Measurements from ENCODE around the gene SCYGR1.

SCYGR1 gene

DNA sequence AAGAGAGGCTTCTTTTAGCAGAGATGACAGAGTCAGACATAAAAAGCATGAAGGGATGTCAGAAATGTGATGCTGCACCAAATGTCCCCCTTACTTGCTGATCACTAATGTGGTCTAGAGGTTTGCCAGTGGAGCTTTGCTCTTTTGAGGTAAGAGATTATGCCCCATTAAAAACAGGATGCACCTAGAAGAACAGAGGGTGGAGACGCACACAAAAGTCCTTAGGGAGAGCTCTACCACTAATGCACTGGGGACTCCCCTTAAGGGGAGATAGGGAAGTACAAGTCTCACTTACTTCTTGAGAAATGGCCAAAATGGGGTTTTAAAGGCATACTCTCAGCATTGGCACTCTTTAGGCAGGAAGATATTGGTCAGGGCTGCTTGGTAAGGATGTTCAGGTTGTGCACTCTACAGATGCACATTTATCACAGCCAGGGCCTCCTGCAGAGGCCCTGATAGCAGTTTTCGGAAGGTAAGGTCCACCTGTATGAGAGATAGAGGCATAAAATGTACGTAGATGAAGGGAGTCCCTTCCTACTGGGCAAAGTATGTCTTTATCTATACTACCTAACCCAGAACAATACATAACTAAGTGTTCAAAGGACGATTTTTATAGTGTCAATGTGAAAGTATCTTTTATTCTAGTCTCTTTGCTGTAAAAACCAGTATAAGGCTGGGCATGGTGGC, 17.0 kb upstream of the SCYGR1 start:
- Histone ChIP-seq H3K79me2 (ENCODE audit: insufficient read depth, low read depth) (no peaks in the 10 kb centered on the region), H3K4me2 (no peak overlapping the region), H3K27ac (no peak overlapping the region), H3K36me3 (ENCODE audit: insufficient read depth) (no peaks in the 10 kb centered on the region), H4K20me1 (ENCODE audit: insufficient read depth) (no peaks in the 10 kb centered on the region), H3K4me3 (IDR thresholded peaks at IDR 0.05; ENCODE audit: insufficient read depth, low read depth, low read length) (no peak overlapping the region), H3K27me3 (ENCODE audit: insufficient read depth, low read depth) (no peaks in the 10 kb centered on the region), H3K9ac (no peak overlapping the region), H3K4me1 (ENCODE audit: low read depth, poor library complexity, severe bottlenecking) (peaks cover 26% of the 10 kb centered on the region), H2AFZ (ENCODE audit: low read depth) (no peak overlapping the region)
- TF ChIP-seq, protein P1, sequence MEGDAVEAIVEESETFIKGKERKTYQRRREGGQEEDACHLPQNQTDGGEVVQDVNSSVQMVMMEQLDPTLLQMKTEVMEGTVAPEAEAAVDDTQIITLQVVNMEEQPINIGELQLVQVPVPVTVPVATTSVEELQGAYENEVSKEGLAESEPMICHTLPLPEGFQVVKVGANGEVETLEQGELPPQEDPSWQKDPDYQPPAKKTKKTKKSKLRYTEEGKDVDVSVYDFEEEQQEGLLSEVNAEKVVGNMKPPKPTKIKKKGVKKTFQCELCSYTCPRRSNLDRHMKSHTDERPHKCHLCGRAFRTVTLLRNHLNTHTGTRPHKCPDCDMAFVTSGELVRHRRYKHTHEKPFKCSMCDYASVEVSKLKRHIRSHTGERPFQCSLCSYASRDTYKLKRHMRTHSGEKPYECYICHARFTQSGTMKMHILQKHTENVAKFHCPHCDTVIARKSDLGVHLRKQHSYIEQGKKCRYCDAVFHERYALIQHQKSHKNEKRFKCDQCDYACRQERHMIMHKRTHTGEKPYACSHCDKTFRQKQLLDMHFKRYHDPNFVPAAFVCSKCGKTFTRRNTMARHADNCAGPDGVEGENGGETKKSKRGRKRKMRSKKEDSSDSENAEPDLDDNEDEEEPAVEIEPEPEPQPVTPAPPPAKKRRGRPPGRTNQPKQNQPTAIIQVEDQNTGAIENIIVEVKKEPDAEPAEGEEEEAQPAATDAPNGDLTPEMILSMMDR (conservative IDR thresholded peaks at IDR 0.05; ENCODE audit: low read depth, low read length): no peak

- Histone ChIP-seq H3K4me3 (IDR thresholded peaks at IDR 0.05; ENCODE audit: insufficient read depth, low read depth, low read length) (no peak overlapping the region), H4K20me1 (ENCODE audit: insufficient read depth) (no peaks in the 10 kb centered on the region), H3K27ac (no peak overlapping the region), H3K36me3 (ENCODE audit: insufficient read depth) (no peaks in the 10 kb centered on the region), H3K79me2 (ENCODE audit: insufficient read depth, low read depth) (no peaks in the 10 kb centered on the region), H2AFZ (ENCODE audit: low read depth) (no peak overlapping the region), H3K9ac (no peak overlapping the region), H3K4me2 (no peak overlapping the region), H3K4me1 (ENCODE audit: low read depth, poor library complexity, severe bottlenecking) (peaks cover 17% of the 10 kb centered on the region), H3K27me3 (ENCODE audit: insufficient read depth, low read depth) (no peaks in the 10 kb centered on the region)
- TF ChIP-seq, protein P1 (conservative IDR thresholded peaks at IDR 0.05; ENCODE audit: low read depth, low read length): no peak
These were observed 15.2 kb upstream of the SCYGR1 start for GRCh38 chr2:227402959-227403358.

DNA sequence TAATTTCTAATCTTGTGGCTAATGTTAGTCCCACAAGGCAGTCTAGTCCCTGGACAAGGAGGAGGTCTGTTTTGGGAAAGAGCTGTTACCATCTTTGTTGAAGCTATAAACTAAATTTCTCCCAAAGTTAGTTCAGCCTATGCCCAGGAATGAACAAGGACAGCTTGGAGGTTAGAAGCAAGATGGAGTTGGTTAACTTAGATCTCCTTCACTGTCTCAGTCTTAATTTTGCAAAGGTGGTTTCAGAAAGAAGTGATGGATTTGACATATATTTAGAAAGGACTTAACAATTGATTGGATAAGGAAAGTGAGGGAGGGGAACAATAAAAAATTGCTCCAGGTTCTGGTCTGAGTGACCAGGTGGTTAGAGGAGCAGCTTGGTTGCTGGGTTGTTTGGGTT, 14.6 kb upstream of the SCYGR1 start:
- Histone ChIP-seq H4K20me1 (ENCODE audit: insufficient read depth) (no peaks in the 10 kb centered on the region), H2AFZ (ENCODE audit: low read depth) (no peak overlapping the region), H3K4me3 (IDR thresholded peaks at IDR 0.05; ENCODE audit: insufficient read depth, low read depth, low read length) (no peak overlapping the region), H3K36me3 (ENCODE audit: insufficient read depth) (no peaks in the 10 kb centered on the region), H3K9ac (no peak overlapping the region), H3K79me2 (ENCODE audit: insufficient read depth, low read depth) (no peaks in the 10 kb centered on the region), H3K4me1 (ENCODE audit: low read depth, poor library complexity, severe bottlenecking) (peaks cover 17% of the 10 kb centered on the region), H3K27ac (no peak overlapping the region), H3K4me2 (no peak overlapping the region), H3K27me3 (ENCODE audit: insufficient read depth, low read depth) (no peaks in the 10 kb centered on the region)
- TF ChIP-seq, protein P1 (conservative IDR thresholded peaks at IDR 0.05; ENCODE audit: low read depth, low read length): no peak

DNA sequence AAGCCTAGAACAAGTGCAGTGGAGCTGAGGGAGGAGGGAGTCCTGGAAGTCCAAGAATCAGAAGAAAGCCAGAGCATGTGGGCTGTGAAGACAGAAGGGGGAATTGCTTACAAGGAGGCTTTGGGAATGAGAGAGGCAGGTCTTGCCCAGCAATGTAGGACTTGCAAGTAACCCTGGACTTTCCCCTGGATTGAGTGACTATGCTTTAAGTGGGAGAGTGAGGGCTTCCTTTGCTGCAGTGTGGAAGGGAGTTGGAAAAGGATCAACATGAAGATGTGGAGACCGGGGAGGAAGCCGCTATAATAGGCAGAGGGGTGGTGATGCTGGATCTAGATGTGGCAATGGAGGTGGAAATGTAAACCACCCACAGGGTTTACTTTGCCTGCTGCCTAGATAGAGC, 13.8 kb upstream of the SCYGR1 start:
- Histone ChIP-seq H3K4me1 (ENCODE audit: low read depth, poor library complexity, severe bottlenecking) (peaks cover 12% of the 10 kb centered on the region), H3K4me2 (no peak overlapping the region), H3K36me3 (ENCODE audit: insufficient read depth) (no peaks in the 10 kb centered on the region), H3K27me3 (ENCODE audit: insufficient read depth, low read depth) (no peaks in the 10 kb centered on the region), H3K27ac (no peak overlapping the region), H3K9ac (no peak overlapping the region), H2AFZ (ENCODE audit: low read depth) (no peak overlapping the region), H4K20me1 (ENCODE audit: insufficient read depth) (no peaks in the 10 kb centered on the region), H3K4me3 (IDR thresholded peaks at IDR 0.05; ENCODE audit: insufficient read depth, low read depth, low read length) (no peak overlapping the region), H3K79me2 (ENCODE audit: insufficient read depth, low read depth) (no peaks in the 10 kb centered on the region)
- TF ChIP-seq, protein P1 (conservative IDR thresholded peaks at IDR 0.05; ENCODE audit: low read depth, low read length): no peak

All from KMS-11 (cell line).